GM18909 (cell line): Measurements from ENCODE around the gene ANTXR2.

ENCODE experiments used
- ATAC-seq: cut with Tn5 transposase; IDR thresholded peaks from one replicate; pipeline ENCODE4 v1.9.1; 2021; ENCODE audit warnings: mild to moderate bottlenecking; ENCODE audit not compliant: unreplicated experiment, poor library complexity

The ANTXR2 gene

GRCh38 chr4:79882806-79883205 lies 190.2 kb downstream of the ANTXR2 start:
- ATAC-seq, result no peak

GRCh38 chr4:79881407-79881806 lies 191.6 kb downstream of the ANTXR2 start:
- ATAC-seq, result no peak

GRCh38 chr4:79877511-79877910 lies 195.5 kb downstream of the ANTXR2 start:
- ATAC-seq, result no peak

- ATAC-seq, result no peak
Observed at GRCh38 chr4:79875344-79875899, 197.6 kb downstream of the ANTXR2 start.

GRCh38 chr4:79874197-79874596 lies 198.8 kb downstream of the ANTXR2 start:
- no peak for ATAC-seq

GRCh38 chr4:79872738-79873137 lies 200.3 kb downstream of the ANTXR2 start:
- no peak for ATAC-seq

- no peak for ATAC-seq
Observed at GRCh38 chr4:79871961-79872360, 201.1 kb downstream of the ANTXR2 start.

- no peak for ATAC-seq
Observed at GRCh38 chr4:79869597-79870237, 203.3 kb downstream of the ANTXR2 start.

- ATAC-seq, result no peak
Observed at GRCh38 chr4:79865201-79865597, 207.8 kb downstream of the ANTXR2 start.

GRCh38 chr4:79864500-79865200 lies 208.4 kb downstream of the ANTXR2 start:
- no peak for ATAC-seq

- ATAC-seq, result no peak
Observed at GRCh38 chr4:79863333-79863732, 209.7 kb downstream of the ANTXR2 start.

- ATAC-seq, result no peak
Observed at GRCh38 chr4:79862821-79863220, 210.2 kb downstream of the ANTXR2 start.

- no peak for ATAC-seq
Observed at GRCh38 chr4:79857811-79858210, 215.2 kb downstream of the ANTXR2 start.

GRCh38 chr4:79856196-79856595 lies 216.8 kb downstream of the ANTXR2 start:
- no peak for ATAC-seq

GRCh38 chr4:79854856-79855502 lies 218.1 kb downstream of the ANTXR2 start:
- no peak for ATAC-seq

GRCh38 chr4:79852305-79852730 lies 220.7 kb downstream of the ANTXR2 start:
- ATAC-seq, result no peak

GRCh38 chr4:79851625-79852304 lies 221.3 kb downstream of the ANTXR2 start:
- ATAC-seq, result no peak
